Stimulated activated CD8-positive, alpha-beta memory T cell treated with anti-CD3 and anti-CD28 coated beads, Interleukin-7, amount 100 ng/mL, for 48 hours (primary cell): ENCODE data around the gene PHF21B.
"Not testable (repeated sequence)": the region's sequence is repeated elsewhere in the genome, so short reads cannot be mapped to it uniquely, and the experiment has no call there.

Experiments used
- DNase-seq, 2 donors: peaks; one replicate each; pipeline ENCODE4 v3.0.0-alpha.2; 2020; ENCODE audit warnings: low read depth in 1 of 2; ENCODE audit errors: extremely low read depth in 1 of 2

Gene PHF21B

GRCh38 chr22:44965171-44965570 is 44.6 kb downstream of the PHF21B start:
- no peak for DNase-seq

- DNase-seq: no peak
These were observed 45.1 kb downstream of the PHF21B start for GRCh38 chr22:44964722-44965078.

- no peak for DNase-seq
These were observed 45.7 kb downstream of the PHF21B start for GRCh38 chr22:44963832-44964721.

- no peak for DNase-seq
These were observed 46.9 kb downstream of the PHF21B start for GRCh38 chr22:44962741-44963454.

- DNase-seq: not testable (repeated sequence)
These were observed 48.1 kb downstream of the PHF21B start for GRCh38 chr22:44961682-44962081.

- DNase-seq: no peak
These were observed 52.7 kb downstream of the PHF21B start for GRCh38 chr22:44956840-44957767.

GRCh38 chr22:44955102-44955501 is 54.7 kb downstream of the PHF21B start:
- no peak for DNase-seq

- no peak for DNase-seq
These were observed 55.7 kb downstream of the PHF21B start for GRCh38 chr22:44954149-44954548.

- no peak for DNase-seq
These were observed 56.7 kb downstream of the PHF21B start for GRCh38 chr22:44952863-44953746.

GRCh38 chr22:44951510-44951816 is 58.3 kb downstream of the PHF21B start:
- no peak for DNase-seq

GRCh38 chr22:44950806-44951509 is 58.8 kb downstream of the PHF21B start:
- DNase-seq: no peak

GRCh38 chr22:44947846-44948245 is 62.0 kb downstream of the PHF21B start:
- DNase-seq: no peak

GRCh38 chr22:44947049-44947448 is 62.8 kb downstream of the PHF21B start:
- no peak for DNase-seq

GRCh38 chr22:44944883-44945601 is 64.8 kb downstream of the PHF21B start:
- no peak for DNase-seq

- no peak for DNase-seq
These were observed 66.0 kb downstream of the PHF21B start for GRCh38 chr22:44943701-44944324.

GRCh38 chr22:44942979-44943700 is 66.7 kb downstream of the PHF21B start:
- no peak for DNase-seq

- no peak for DNase-seq
These were observed 67.7 kb downstream of the PHF21B start for GRCh38 chr22:44942056-44942455.

- DNase-seq: no peak
These were observed 68.6 kb downstream of the PHF21B start for GRCh38 chr22:44941207-44941606.
